ENCODE data around the gene CBX4. TPM values are rescaled to one million over a fixed set of nuclear protein-coding genes. Genes with fewer than 3 reads are reported as not detected.

Gene CBX4
- total RNA-seq, 1 donor from 2014 or later = 11.1 TPM

DNA sequence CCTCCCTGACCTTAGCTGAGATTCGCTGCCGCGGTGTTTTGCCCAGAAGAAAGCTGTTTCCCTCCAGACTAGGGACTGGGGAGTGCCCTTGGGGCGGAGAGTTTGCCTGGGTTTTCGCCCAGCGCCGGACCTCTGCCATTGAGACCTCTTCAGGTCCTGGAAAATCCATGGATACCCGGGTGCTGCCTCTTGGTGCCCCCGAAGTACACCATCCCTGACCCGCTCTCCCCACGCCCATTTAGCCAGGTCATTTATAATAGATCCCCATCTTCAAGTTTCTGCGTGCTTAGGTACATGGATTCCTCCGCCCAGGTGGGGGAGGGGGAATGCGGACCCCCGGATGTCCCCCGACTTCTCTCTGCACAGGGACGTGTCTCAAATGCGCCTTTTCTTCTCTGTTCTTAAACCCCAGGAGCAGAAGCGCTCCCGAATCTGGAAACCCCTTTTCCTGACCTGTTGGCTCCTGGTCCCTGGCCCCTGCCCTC, 27.3 kb downstream of the CBX4 start:
- no peak for DNase-seq

DNA sequence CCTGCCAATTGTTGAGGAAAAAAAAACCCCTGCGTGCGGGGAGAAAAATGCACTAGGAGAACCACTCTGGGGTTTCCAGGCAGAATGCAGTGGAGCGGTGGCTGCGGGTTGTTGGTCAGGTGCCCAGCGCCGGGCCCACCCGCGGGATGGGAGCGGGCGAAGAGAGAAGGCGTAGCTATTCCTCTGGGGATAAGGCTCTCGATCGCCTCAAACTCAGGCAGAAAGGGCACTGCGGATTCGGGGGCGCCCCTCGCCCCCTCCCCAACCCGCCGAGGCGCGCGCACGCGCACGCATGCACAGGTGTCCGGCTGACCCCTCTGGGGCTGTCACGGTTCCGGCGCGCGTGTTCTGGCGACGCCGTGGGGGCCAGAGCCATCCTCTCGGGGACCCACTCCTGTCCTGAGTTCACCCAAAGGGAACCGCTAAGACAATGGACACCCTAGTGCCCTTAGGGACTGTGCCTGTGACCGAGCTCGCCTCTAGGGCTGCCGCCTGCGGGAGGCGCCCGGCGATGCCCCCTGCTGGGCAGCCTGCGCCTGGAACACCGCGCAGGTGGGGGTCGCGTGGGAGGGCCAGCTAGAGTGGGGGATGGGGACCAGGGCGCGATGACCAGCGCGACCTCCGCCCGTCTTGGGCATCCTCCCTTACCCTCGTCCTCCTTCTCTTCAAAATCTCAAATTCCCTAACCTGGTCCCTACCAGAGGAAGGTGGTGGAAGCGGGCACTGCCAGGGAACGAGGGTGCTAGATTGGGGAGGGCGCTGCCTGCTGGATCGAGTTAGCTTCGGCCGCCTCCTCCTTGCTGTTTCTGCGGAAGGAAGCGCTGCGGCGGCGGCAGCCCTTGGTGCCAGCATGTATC, 28.0 kb downstream of the CBX4 start:
- peak; percentile 65 for DNase-seq

- peak; percentile 86 for DNase-seq
Measured at GRCh38 chr17:79810130-79811010, 28.9 kb downstream of the CBX4 start.

- DNase-seq = no peak
Measured at GRCh38 chr17:79809530-79810129, 29.6 kb downstream of the CBX4 start.

DNA sequence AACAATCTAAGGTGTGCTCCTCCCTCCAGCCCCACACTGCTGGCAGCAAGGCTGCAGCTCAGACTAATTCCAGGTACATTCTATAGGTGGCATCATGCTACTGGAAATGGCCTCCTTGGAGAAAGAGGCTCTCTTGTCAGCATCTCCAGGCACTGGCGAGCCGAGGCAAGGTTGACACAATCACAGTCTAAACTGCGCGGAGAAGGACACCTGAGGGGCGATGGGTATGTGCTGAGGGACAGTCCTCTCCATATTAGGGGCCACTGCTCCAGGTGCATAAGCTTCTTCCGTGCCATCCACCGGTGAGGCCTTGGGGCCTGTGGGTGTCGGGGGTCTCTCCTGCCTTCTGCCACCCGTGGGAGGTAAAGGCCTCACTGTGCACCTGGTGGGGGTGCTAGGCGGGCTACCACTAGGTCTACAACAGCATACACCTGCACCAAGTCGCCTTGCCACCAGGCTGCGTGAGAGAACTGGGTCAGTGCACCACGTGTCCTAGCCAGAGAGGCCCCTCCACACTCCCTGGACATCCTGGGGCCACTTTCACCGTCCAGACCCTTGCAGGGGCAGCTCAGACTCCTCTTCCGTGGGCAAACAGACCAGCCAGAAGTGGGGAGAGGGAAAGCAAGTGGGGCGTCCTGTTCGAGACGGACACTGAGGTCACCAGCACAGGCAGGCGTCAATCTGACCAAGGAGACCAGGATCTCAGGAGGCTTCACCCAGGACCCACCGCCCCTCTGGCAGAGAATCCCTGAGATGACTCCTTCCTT, 30.3 kb downstream of the CBX4 start:
- peak; percentile 58 for DNase-seq

- DNase-seq = no peak
Measured at GRCh38 chr17:79806863-79807720, 32.1 kb downstream of the CBX4 start.

DNA sequence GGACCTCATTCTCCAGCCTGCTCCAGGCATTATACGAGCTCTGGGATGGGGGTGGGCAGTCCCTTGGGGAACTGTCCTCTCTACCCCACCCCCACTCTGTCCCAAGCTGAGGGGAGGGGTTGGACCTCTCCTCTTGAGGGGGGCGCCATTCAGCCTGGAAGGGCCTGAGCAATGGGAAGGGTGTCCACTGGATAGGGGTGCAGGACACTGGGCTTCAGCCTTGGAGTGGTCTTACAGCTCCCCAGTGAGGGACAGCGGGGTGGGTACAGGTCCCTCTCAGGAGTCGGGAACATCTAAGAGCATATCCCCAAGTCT, 32.8 kb downstream of the CBX4 start:
- no peak for DNase-seq

DNA sequence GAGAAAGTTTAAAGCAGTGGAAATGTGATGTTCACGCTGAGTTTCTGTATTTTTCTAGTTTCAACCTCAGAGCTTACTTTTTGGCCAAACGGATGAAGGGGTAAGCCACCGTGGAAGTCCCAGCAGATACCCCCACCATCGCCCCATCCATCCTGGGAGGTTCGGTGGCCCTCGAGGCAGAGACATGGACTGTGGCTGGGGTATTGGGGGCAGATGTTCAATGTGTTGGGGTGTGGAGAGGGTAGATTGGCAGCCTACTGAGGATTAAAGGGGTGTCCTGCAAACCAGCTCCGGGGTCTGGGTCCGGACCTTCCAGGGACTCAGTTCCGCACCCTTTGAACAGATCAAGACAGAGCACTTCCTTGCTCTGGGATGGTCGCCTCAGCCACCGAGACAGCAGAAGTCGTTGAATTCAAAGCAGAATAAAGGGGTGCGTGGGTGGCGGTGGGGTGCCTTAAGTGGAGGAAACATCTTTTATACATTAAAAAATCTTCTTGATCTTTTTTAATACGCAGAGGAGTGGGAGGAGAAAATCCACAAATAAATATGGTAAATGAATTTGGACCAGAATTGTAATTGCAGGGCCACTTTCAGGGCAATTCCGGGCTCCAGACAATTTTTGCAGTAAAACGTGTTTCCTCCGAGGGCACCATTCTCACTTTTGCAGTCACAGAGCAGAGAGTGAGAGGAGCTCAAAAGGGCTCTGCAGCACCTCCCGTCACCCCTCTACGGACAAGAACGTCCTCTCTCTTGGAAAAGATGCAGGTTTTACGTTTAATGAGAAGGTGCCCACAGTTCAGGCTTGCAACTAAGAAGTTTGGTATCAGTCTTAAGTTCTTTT, 34.2 kb downstream of the CBX4 start:
- no peak for DNase-seq

- DNase-seq = no peak
Measured at GRCh38 chr17:79803997-79804855, 35.0 kb downstream of the CBX4 start.

DNA sequence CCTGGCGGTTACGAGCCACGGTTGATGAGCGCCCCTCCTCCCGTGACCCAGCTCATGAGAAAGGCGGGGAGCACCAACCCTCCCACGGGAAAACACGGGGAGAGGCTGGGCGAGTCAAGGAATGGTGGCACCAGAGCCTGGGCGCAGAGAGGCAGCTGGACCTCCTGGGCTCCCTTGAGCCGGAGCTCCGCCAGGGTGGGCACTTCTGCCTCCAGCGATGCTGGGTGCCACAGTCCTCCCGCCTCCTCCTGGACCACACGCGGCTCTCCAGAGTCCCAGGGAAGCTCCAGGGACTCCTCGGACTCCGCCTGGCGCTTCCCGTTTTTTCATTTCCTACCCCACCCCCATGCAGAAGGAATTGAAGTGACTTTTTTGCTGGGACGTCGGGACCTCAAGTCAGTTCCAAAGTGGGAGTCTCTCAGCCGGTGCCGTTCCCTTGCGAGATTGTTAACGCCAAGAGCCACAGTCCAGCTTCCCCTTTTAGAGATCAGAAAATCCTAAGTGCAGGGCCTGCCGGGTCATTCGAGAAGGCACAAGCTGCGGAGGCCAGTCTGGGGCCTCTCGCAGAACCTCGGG, 35.7 kb downstream of the CBX4 start:
- DNase-seq = no peak

- DNase-seq = no peak
Measured at GRCh38 chr17:79802736-79803420, 36.4 kb downstream of the CBX4 start.

- DNase-seq = no peak
Measured at GRCh38 chr17:79802039-79802735, 37.1 kb downstream of the CBX4 start.

- no peak for DNase-seq
Measured at GRCh38 chr17:79801156-79802038, 37.8 kb downstream of the CBX4 start.

GRCh38 chr17:79800325-79801155, 38.7 kb downstream of the CBX4 start:
- peak; percentile 40 for DNase-seq

DNA sequence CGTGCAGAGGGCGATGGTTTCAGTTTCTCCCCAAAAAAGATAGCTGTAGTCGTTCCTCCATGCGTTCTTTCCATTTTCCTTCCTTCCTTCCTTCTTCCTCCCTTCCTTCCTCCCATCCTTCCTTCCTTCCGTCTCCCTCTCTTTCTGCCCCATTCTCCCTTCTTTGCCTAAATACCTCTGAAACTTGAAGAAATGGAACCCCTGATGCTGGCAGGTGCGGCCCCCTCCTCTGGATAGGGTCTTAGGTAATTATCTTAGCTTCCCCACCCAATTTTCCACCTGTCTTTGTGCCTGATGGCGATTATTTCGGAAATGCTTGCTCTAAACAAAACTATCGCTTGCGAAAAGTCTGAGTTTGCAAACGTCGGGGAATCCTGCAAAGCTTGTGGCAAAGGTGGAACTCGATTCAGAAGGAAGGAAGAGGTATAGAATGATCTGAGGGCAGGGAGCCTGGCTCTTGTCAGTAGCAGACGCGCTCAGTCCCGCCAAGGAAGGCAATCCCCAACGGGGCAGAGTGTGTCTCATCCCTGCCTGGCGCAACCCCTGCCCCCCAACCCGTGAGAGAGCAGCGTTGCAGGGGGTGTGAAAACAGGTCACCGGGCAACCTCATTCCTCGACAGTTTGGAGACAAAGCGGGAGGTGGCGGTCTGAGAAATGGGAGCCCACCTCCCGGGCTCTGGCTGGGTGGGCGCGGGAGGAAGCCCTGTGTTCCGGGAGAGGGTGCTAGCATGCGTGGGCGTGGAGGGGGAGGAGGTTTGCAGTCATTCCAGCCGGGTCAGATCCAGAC, 39.5 kb downstream of the CBX4 start:
- DNase-seq = no peak
